Caco-2 (cell line): ENCODE data around the gene TMEM53. TPM values are rescaled to one million over a fixed set of nuclear protein-coding genes. Genes with fewer than 3 reads are reported as not detected.

Source experiments
- BruUV-seq: library from RNA; stranded (reverse); fragments of 400-500 nt; replicated peaks from 2 replicates; lab custom pipeline; 2021; lab: Mats Ljungman, UMichigan
- CTCF ChIA-PET: fragments of 300-600 bp; sonication (Branson Sonifier 250); formaldehyde crosslinking; loops from one replicate; lab custom pipeline; 2022; ENCODE audit warnings: antibody characterized with exemption; lab: Charles Lee
- POLR2A ChIA-PET: fragments of 300-600 bp; sonication (Branson Sonifier 250); formaldehyde crosslinking; loops from one replicate; lab custom pipeline; 2022; ENCODE audit warnings: antibody characterized with exemption; lab: Charles Lee
- DNase-seq, 2 experiments: peaks; one replicate each; pipeline versions ENCODE4 v3.0.0 to v3.0.0-alpha.2; 2020 to 2022
- H3K27me3 ChIP-seq: replicated peaks from 2 replicates; pipeline ENCODE4 v1.6.0; 2011; ENCODE audit warnings: low read length; ENCODE audit not compliant: control insufficient read depth, insufficient read depth
- H3K36me3 ChIP-seq: 2 replicates; pipeline ENCODE4 v1.5.1; 2011; ENCODE audit warnings: low read length; ENCODE audit not compliant: control insufficient read depth, insufficient read depth
- H3K4me1 ChIP-seq: fragments of 250-450 bp; sonication (Bioruptor Pico); 2 replicates; pipeline ENCODE4 v1.5.1; 2020; ENCODE audit warnings: mild to moderate bottlenecking
- H3K4me3 ChIP-seq: 2 replicates; pipeline ENCODE4 v1.5.1; 2011; ENCODE audit warnings: low read depth, mild to moderate bottlenecking, control low read depth, low read length
- H3K9me3 ChIP-seq: fragments of 250-450 bp; sonication (Bioruptor Pico); 2 replicates; pipeline ENCODE4 v1.5.1; 2020; ENCODE audit warnings: mild to moderate bottlenecking, moderate library complexity
- H3K27ac Mint-ChIP-seq: one replicate; pipeline ENCODE4 v1.8.0; 2022; ENCODE audit warnings: mixed read lengths; ENCODE audit not compliant: unreplicated experiment
- H3K27me3 Mint-ChIP-seq: one replicate; pipeline ENCODE4 v1.8.0; 2022; ENCODE audit warnings: mixed read lengths; ENCODE audit not compliant: insufficient read depth, unreplicated experiment
- H3K36me3 Mint-ChIP-seq: one replicate; pipeline ENCODE4 v1.8.0; 2022; ENCODE audit warnings: mild to moderate bottlenecking, mixed read lengths; ENCODE audit not compliant: insufficient read depth, unreplicated experiment
- H3K4me1 Mint-ChIP-seq: one replicate; pipeline ENCODE4 v1.8.0; 2022; ENCODE audit warnings: low read depth, mixed read lengths; ENCODE audit not compliant: unreplicated experiment
- H3K4me3 Mint-ChIP-seq: one replicate; pipeline ENCODE4 v1.8.0; 2022; ENCODE audit warnings: mild to moderate bottlenecking, moderate library complexity, mixed read lengths; ENCODE audit not compliant: unreplicated experiment
- H3K9me3 Mint-ChIP-seq: one replicate; pipeline ENCODE4 v1.8.0; 2022; ENCODE audit warnings: mixed read lengths; ENCODE audit not compliant: unreplicated experiment
- intact Hi-C: fragments of 100-400 bp; cut with micrococcal nuclease; formaldehyde crosslinking; loops from one replicate; pipeline ENCODE4 v1.10.0; 2022; ENCODE audit not compliant: unreplicated experiment
- total RNA-seq: library from RNA; stranded (reverse); gene quantifications from 2 replicates; pipeline ENCODE4 v1.2.3, GENCODE V29; 2022
- TF ChIP-seq, protein P1 (sequence below), 2 experiments: fragments of 200-600 bp in 1 of 2; IDR thresholded peaks; 1 replicate in 1 of 2; 2 replicates in 1 of 2; pipeline versions ENCODE4 v1.5.1 to v1.8.0; 2011 to 2022; ENCODE audit warnings: antibody characterized with exemption in 1 of 2, control low read depth in 1 of 2, inconsistent platforms in 1 of 2, low read depth in 1 of 2, low read length in 1 of 2, mild to moderate bottlenecking in 1 of 2, moderate library complexity in 1 of 2; ENCODE audit not compliant: insufficient read depth in 1 of 2, severe bottlenecking in 1 of 2, unreplicated experiment in 1 of 2

Gene TMEM53
- total RNA-seq, 1 experiment from 2014 or later, result 4.4 TPM

DNA sequence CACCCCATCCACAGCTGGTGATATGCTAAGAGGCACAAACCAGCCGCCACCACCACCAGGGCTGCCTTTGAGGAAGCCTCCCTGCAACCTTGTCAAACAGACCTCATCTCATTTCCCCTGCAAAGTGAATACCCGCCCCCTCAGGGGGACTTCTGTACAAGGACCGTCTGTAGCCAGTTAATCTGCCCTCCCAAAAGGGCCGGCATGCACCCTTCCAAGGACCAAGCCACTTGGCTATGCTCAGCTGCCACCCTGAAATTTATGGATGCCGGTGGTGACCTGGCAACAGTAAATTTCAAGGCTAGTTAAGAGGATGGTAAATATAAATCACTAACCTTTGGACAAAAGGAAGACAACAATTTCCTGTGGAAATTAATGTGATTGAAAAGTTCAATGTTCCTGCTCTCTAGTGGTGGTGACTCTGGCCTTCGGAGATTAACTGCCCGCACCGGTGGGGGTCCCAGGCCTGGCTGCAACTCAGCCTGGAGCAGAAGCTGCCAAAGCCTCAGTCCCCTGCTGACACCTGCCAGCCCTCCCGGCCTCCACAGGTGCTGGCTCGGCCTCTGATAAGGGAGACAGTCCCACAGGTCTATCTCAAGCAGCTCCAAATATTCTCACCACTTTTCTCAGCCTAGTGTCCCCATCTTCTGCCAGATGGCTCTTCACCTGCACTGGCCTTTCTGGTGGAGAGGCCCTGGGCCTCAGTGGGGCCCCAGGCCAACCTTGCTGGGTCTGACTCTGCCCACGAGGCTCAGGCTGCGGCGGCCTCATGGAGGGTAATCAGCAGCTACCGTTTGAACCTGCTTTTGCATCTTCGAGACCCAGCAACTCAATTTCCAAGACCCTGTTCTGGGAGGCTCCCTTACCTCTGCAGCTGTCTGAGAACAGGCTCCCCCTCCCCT, 12.2 kb downstream of the TMEM53 start:
- H3K27ac Mint-ChIP-seq, result no peak overlapping the region
- DNase-seq, result no peak

DNA sequence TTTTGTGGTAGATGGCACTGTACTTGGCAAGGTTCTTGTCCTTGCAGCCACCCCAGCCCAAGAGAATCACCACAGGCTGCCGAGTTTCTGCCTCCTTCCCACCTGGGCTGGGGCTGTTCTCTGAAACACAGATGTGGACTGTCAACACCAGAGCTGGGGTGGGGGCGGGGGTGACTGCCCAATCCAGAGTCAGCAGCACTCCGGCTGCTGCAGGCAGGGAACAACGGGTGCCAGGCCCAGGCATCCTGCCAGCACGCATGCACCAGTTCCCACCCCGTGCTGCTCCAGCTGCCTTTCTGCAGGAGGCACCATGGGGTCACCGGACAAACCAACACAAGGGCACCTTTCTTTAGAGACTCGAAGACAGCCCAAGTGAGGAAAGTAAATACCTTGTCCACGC, 14.1 kb downstream of the TMEM53 start:
- no peak for DNase-seq
- TF ChIP-seq, protein P1, sequence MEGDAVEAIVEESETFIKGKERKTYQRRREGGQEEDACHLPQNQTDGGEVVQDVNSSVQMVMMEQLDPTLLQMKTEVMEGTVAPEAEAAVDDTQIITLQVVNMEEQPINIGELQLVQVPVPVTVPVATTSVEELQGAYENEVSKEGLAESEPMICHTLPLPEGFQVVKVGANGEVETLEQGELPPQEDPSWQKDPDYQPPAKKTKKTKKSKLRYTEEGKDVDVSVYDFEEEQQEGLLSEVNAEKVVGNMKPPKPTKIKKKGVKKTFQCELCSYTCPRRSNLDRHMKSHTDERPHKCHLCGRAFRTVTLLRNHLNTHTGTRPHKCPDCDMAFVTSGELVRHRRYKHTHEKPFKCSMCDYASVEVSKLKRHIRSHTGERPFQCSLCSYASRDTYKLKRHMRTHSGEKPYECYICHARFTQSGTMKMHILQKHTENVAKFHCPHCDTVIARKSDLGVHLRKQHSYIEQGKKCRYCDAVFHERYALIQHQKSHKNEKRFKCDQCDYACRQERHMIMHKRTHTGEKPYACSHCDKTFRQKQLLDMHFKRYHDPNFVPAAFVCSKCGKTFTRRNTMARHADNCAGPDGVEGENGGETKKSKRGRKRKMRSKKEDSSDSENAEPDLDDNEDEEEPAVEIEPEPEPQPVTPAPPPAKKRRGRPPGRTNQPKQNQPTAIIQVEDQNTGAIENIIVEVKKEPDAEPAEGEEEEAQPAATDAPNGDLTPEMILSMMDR (IDR thresholded peaks at IDR 0.05; ENCODE audit: insufficient read depth in 1 of 2, low read depth in 1 of 2, low read length in 1 of 2, severe bottlenecking in 1 of 2, unreplicated experiment in 1 of 2), result no peak
- ChIA-PET POLR2A (no interaction called here), CTCF (no interaction called here)
- Mint-ChIP-seq H3K27me3 (no peaks in the 10 kb centered on the region), H3K4me3 (no peak overlapping the region), H3K36me3 (no peaks in the 10 kb centered on the region), H3K4me1 (no peaks in the 10 kb centered on the region), H3K27ac (no peak overlapping the region), H3K9me3 (no peaks in the 10 kb centered on the region)
- no TSS peak for BruUV-seq
- intact Hi-C loops, result no loop called here
- no peaks in the 10 kb centered on the region for H3K36me3 ChIP-seq
- H3K27me3 ChIP-seq, result no peaks in the 10 kb centered on the region
- H3K4me3 ChIP-seq, result no peak overlapping the region
- H3K4me1 ChIP-seq, result no peaks in the 10 kb centered on the region
- H3K9me3 ChIP-seq, result no peaks in the 10 kb centered on the region

More for the DNA sequence above, 12.2 kb downstream of the TMEM53 start:
- TF ChIP-seq, protein P1 (IDR thresholded peaks at IDR 0.05; ENCODE audit: insufficient read depth in 1 of 2, low read depth in 1 of 2, low read length in 1 of 2, severe bottlenecking in 1 of 2, unreplicated experiment in 1 of 2), result no peak
- Mint-ChIP-seq H3K9me3 (no peaks in the 10 kb centered on the region), H3K27me3 (no peaks in the 10 kb centered on the region), H3K36me3 (no peaks in the 10 kb centered on the region), H3K4me1 (no peaks in the 10 kb centered on the region), H3K4me3 (no peak overlapping the region)
- intact Hi-C loops, result no loop called here
- CTCF ChIA-PET, result no interaction called here
- POLR2A ChIA-PET, result no interaction called here
- no peak overlapping the region for H3K4me3 ChIP-seq
- H3K4me1 ChIP-seq, result no peaks in the 10 kb centered on the region
- no peaks in the 10 kb centered on the region for H3K27me3 ChIP-seq
- H3K36me3 ChIP-seq, result no peaks in the 10 kb centered on the region
- BruUV-seq, result no TSS peak
- no peaks in the 10 kb centered on the region for H3K9me3 ChIP-seq

DNA sequence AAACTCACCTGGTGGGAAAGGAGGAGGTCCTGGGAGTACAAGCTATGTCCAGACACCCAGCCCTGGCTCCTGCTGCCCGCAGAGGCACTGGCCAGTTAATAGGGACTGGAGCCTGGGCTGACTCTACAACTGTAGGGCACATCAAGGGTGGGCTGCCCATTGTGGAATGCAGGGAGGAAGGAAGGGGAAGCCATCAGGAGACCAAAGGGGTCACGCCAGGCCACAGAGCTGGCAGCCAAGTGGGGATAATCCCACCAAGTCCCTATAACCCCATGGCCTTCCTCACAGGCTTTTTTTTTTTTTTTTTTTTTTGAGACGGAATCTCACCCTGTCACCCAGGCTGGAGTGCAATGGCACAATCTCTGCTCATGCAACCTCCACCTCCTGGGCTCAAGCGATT, 14.7 kb downstream of the TMEM53 start:
- ChIA-PET CTCF (interaction anchor here (0.6 kb wide), 1 partner anchor 38 kb away, joined by 4 read pairs; no protein-coding TSS in a partner anchor), POLR2A (interaction anchor here (0.6 kb wide), 1 partner anchor 35 kb away, joined by 7 read pairs; no protein-coding TSS in a partner anchor)
- no peaks in the 10 kb centered on the region for H3K4me1 ChIP-seq
- TF ChIP-seq, protein P1 (IDR thresholded peaks at IDR 0.05; ENCODE audit: insufficient read depth in 1 of 2, low read depth in 1 of 2, low read length in 1 of 2, severe bottlenecking in 1 of 2, unreplicated experiment in 1 of 2), result no peak
- no peak overlapping the region for H3K4me3 Mint-ChIP-seq
- no peak overlapping the region for H3K27ac Mint-ChIP-seq
- H3K9me3 ChIP-seq, result no peaks in the 10 kb centered on the region
- DNase-seq, result no peak
- no peaks in the 10 kb centered on the region for H3K9me3 Mint-ChIP-seq
- no peaks in the 10 kb centered on the region for H3K4me1 Mint-ChIP-seq
- H3K36me3 Mint-ChIP-seq, result no peaks in the 10 kb centered on the region
- no peaks in the 10 kb centered on the region for H3K27me3 Mint-ChIP-seq
- no peaks in the 10 kb centered on the region for H3K27me3 ChIP-seq
- no peaks in the 10 kb centered on the region for H3K36me3 ChIP-seq
- H3K4me3 ChIP-seq, result no peak overlapping the region
- intact Hi-C loops, result no loop called here
- BruUV-seq, result no TSS peak
